HG03558 (cell line): ENCODE results near the gene ATP6V0B.

Experiments used
- ATAC-seq: cut with Tn5 transposase; IDR thresholded peaks from one replicate; pipeline ENCODE4 v1.9.1; 2021; ENCODE audit warnings: moderate number of reproducible peaks; ENCODE audit not compliant: unreplicated experiment; ENCODE audit errors: extremely low read depth

ATP6V0B gene

DNA sequence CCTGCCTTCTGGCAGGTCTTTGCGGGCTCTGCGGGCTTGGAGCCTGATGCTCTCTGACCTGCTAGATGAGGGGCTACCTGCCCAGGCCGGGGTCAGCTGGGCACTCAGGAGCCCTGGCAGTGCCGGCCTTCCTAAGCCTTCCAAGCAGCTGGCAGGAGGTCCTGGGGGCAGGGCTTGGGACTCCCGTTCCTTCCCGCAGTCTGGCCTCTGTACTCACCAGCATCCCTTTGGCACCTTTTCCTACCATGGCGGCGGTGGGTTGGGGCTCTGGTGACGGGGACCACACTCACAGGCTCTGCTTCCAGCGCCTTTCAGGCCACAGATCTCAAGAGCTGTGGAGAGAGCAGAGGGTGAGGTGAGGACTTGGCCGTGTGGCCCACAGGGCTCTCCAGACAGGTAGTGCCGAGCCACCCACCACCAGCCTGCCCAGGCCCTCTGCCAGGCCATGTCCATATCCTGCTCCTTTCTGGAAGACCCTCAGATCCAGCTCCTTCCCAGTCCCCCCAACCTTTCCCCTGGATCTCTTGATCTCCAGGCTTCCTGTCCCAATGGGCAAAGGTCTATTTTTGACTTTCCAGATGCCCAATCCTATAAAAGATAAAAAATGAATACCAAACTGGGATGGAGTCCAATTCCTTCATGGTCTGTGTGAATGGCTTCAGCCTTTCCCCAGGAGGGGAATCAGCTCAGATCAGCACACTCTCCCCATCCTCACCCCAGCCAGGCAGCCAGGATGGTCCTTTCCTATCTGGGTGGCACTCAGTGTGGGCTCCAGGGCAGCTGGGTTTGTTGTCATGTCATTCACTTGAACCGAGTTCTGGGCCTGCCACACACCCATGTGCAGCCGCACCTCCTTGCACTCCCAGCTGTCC lies 49.5 kb downstream of the ATP6V0B start:
- no peak for ATAC-seq

DNA sequence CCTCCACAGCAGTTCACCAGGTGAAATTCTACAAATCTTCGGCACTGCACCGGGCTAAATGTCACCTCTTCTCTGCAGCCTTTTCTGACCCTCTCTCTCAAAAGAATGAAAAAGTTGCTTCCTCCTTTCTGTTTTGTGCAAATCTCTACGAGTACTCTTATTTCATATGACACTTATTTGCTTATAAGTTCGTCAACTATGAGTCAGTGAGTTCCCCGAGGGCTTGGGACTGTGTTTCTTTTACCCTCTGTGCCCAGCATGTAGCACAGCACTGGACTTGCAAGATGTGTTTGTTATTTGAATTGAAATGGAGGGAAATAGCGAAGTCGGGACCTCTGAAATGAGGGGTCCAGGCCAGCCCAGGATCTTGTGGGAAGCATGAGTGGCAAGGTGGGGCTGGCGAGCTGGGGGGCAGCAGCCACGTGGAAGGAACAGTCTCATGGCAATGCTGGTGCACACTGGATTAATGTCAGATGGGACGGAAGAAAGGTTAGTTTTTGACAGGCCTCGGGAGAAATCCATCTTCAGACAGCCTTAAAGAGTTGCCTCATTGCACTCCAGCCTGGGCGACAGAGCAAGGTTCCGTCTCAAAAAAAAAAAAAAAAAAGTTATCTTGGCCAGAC lies 50.3 kb downstream of the ATP6V0B start:
- ATAC-seq = no peak

DNA sequence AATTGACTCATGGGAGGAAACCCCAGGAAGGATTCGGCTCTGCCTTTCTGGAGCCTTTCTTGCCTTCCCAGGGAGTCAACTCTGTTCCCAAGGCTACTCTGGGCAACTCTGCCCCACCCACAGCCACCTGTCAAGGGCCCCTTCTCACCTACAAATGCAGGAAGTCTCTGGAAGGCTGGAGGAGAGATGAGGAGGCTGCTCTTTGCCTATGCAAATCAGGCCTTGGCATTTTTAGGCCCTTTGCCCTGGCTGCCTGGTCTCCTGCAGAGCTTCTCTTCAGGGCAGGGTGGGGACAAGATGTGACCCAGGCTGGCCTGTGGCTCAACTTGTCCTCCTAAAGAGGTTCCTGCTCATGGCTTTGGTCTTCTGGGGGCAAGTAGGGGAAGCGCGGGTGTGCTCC lies 51.1 kb downstream of the ATP6V0B start:
- no peak for ATAC-seq

DNA sequence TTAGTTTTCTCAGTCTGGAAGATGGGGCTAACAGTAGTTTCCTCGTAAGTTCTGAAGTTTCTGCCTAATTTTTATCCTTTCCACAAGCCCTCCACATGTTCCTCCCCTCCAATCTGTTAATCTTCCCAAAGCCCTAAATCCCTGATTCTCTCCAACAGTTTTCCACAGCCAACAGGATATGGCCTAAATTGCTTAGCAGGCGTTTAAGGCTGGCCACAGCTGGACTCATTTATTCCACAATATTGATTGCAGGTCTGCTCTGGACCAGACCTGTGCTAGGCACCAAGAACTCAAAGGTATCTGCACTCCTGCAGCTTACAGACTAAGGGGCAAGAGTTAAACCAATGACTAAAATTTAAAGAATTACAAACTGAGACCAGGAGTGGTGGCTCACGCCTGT lies 52.6 kb downstream of the ATP6V0B start:
- no peak for ATAC-seq
